MCF 10A (cell line): Measurements from ENCODE around the gene RHOA. TPM values are rescaled to one million over a fixed set of nuclear protein-coding genes. Genes with fewer than 3 reads are reported as not detected.
A peak's percentile ranks its signal among the peaks of the same experiment; 100 is the strongest.

ENCODE experiments used
- Bru-seq: library from RNA; stranded (reverse); fragments of 400-500 nt; gene quantifications from one replicate; lab custom pipeline; 2021; lab: Mats Ljungman, UMichigan
- BruChase-seq, 2 experiments: library from RNA; stranded (reverse); fragments of 400-500 nt; gene quantifications; one replicate each; lab custom pipeline; 2021; lab: Mats Ljungman, UMichigan
- BruUV-seq: library from RNA; stranded (reverse); fragments of 400-500 nt; replicated peaks from 2 replicates; lab custom pipeline; 2021; lab: Mats Ljungman, UMichigan
- CTCF ChIA-PET: fragments of 300-600 bp; sonication (Branson Sonifier 250); formaldehyde crosslinking; extraction: SDS; loops from one replicate; lab custom pipeline; 2021; ENCODE audit warnings: antibody characterized with exemption, inconsistent platforms; lab: Yijun Ruan, JAX
- POLR2A ChIA-PET: fragments of 300-600, 350-650 bp; sonication (Branson Sonifier 250); formaldehyde crosslinking; extraction: SDS; loops from one replicate; lab custom pipeline; 2020; ENCODE audit warnings: antibody characterized with exemption, inconsistent platforms; lab: Yijun Ruan, JAX
- DNase-seq: peaks from one replicate; pipeline ENCODE4 v3.0.0-alpha.2; 2018; ENCODE audit not compliant: unreplicated experiment
- H3K27ac Mint-ChIP-seq: one replicate; pipeline ENCODE4 v1.8.0; 2022; ENCODE audit warnings: mild to moderate bottlenecking, low read depth, mixed read lengths; ENCODE audit not compliant: unreplicated experiment
- H3K27me3 Mint-ChIP-seq: one replicate; pipeline ENCODE4 v1.8.0; 2022; ENCODE audit warnings: mixed read lengths; ENCODE audit not compliant: insufficient read depth, unreplicated experiment
- H3K36me3 Mint-ChIP-seq: one replicate; pipeline ENCODE4 v1.8.0; 2022; ENCODE audit warnings: mild to moderate bottlenecking, moderate library complexity, mixed read lengths; ENCODE audit not compliant: insufficient read depth, unreplicated experiment
- H3K4me1 Mint-ChIP-seq: one replicate; pipeline ENCODE4 v1.8.0; 2022; ENCODE audit warnings: mixed read lengths; ENCODE audit not compliant: insufficient read depth, unreplicated experiment
- H3K4me3 Mint-ChIP-seq: one replicate; pipeline ENCODE4 v1.8.0; 2022; ENCODE audit warnings: mild to moderate bottlenecking, moderate library complexity, mixed read lengths; ENCODE audit not compliant: unreplicated experiment
- H3K9me3 Mint-ChIP-seq: one replicate; pipeline ENCODE4 v1.8.0; 2022; ENCODE audit warnings: mixed read lengths; ENCODE audit not compliant: unreplicated experiment
- intact Hi-C: fragments of 100-400 bp; cut with micrococcal nuclease; formaldehyde crosslinking; loops from 2 replicates; pipeline ENCODE4 v1.14.1; 2022
- long read RNA-seq: library from polyadenylated mRNA; stranded (forward); transcript quantifications from one replicate; pipeline ENCODE4 v2.0.0, GENCODE V29; 2022
- total RNA-seq: library from RNA; stranded (reverse); gene quantifications from 2 replicates; pipeline ENCODE4 v1.2.3, GENCODE V29; 2022
- TF ChIP-seq, protein P1 (sequence below): fragments of 200-600 bp; IDR thresholded peaks from one replicate; pipeline ENCODE4 v1.8.0; 2022; ENCODE audit warnings: antibody characterized with exemption, mild to moderate bottlenecking; ENCODE audit not compliant: unreplicated experiment

RHOA gene
- total RNA-seq (273 and 298 TPM in 2 replicates), Bru-seq, nascent RNA (percentile 83 among the genes with signal in this experiment), BruChase-seq, experiment 1, labeled RNA remaining after a 6-hour chase (percentile 94 among the genes with signal in this experiment), BruChase-seq, experiment 2, labeled RNA remaining after a 2-hour chase (percentile 87 among the genes with signal in this experiment)
- long read RNA-seq, transcript RHOA-202 (5 exons, 2,031 nt): major isoform, 543 of 600 reads
- long read RNA-seq, transcript RHOA-203 (6 exons, 961 nt): minor isoform, 6 of 600 reads
- long read RNA-seq, partial matches to known transcripts: 29 of 600 reads
- long read RNA-seq, other reads (novel, unspliced or antisense): 21 of 600 reads

DNA sequence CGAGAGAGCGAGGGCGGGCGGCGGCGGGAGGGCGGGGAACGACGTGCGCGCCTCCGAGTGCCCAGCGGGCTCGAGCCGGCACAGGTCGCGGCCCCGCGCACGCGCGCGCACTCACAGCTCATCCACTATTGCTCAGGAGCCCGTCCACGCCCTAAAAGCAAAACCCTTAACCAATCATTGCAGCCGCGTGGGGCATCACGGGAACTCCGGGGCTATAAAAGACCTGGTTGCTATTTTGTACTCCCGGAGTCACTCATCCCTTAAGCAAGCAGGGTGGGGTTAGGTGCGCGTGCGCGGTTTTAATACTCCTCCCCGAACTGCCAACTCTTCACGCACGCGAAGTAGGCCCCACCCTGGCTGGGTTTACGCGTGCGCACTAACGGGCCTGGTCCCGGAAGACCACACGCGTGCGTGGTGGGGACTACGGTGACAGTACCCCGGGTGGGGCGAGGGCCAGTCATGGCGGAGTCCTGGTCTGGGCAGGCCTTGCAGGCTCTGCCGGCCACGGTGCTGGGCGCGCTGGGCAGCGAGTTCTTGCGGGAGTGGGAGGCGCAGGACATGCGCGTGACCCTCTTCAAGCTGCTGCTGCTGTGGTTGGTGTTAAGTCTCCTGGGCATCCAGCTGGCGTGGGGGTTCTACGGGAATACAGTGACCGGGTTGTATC is at the start of gene RHOA, which contains the start of gene TCTA:
Gene RHOA, minus strand, starts transcription at position 9 of the 664 bp plus-strand sequence. CDS start 36,387 bp downstream, outside the sequence.
Gene TCTA, plus strand, starts transcription at position 456 of the 664 bp plus-strand sequence. Its CDS starts 4 bp downstream, at position 460.
- peak; percentile 100 for DNase-seq
- Mint-ChIP-seq H3K4me3 (peak within 1 kb of the TSS; percentile 90), H3K9me3 (no peaks in the 10 kb centered on the region), H3K36me3 (peaks cover 23% of the 10 kb centered on the region), H3K27me3 (no peaks in the 10 kb centered on the region), H3K4me1 (peaks cover 32% of the 10 kb centered on the region), H3K27ac (peak within 1 kb of the TSS; percentile 94)
- intact Hi-C loops: loop anchor here (1.0 to 5.0 kb wide), 5 partner anchors 17 to 65 kb away; partner anchors contain the start of genes GPX1 and NICN1
- ChIA-PET CTCF (interaction anchor here (0.6 to 1.9 kb wide), 3 partner anchors 9 to 1889 kb away, joined by 3 to 6 read pairs (median 4); partner anchors contain the start of gene NICN1), POLR2A (interaction anchor here (0.6 to 3.2 kb wide), 29 partner anchors 9 to 564 kb away, joined by 3 to 49 read pairs (median 5); partner anchors contain the start of genes AMT, ARIH2, DAG1 and GPX1)
- TF ChIP-seq, protein P1, sequence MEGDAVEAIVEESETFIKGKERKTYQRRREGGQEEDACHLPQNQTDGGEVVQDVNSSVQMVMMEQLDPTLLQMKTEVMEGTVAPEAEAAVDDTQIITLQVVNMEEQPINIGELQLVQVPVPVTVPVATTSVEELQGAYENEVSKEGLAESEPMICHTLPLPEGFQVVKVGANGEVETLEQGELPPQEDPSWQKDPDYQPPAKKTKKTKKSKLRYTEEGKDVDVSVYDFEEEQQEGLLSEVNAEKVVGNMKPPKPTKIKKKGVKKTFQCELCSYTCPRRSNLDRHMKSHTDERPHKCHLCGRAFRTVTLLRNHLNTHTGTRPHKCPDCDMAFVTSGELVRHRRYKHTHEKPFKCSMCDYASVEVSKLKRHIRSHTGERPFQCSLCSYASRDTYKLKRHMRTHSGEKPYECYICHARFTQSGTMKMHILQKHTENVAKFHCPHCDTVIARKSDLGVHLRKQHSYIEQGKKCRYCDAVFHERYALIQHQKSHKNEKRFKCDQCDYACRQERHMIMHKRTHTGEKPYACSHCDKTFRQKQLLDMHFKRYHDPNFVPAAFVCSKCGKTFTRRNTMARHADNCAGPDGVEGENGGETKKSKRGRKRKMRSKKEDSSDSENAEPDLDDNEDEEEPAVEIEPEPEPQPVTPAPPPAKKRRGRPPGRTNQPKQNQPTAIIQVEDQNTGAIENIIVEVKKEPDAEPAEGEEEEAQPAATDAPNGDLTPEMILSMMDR: no peak
- TSS peak; percentile 73 for BruUV-seq

DNA sequence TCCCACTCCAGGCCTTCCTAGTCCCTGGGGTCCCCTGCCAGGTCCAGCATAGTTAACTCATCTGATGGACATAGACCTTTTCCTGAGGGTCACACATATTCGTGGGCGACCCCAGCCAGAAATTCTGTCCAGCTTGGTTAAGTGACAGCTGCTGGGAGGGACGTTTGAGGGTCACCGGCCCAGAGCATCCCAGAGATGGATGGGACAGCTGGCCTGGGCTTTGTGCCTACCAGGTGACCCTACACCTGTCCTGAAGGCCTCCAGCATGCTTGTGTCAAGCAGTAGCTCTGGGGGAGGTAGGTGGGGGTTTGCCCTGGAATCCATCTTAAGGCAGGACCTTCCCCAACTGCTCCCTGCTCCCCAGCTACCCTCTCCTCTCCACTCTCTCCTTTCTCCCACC is 49.2 kb upstream of the RHOA start:
- H3K9me3 Mint-ChIP-seq: no peaks in the 10 kb centered on the region
- H3K27me3 Mint-ChIP-seq: no peaks in the 10 kb centered on the region
- ChIA-PET POLR2A (interaction anchor here (0.7 to 4.5 kb wide), 3 partner anchors 9 to 464 kb away, joined by 3 to 28 read pairs (median 3); partner anchors contain the start of genes DAG1 and NDUFAF3), CTCF (interaction anchor here (1.4 to 2.3 kb wide), 2 partner anchors 11 to 211 kb away, joined by 4 to 16 read pairs; no protein-coding TSS in a partner anchor)
- DNase-seq: no peak
- H3K27ac Mint-ChIP-seq: peak overlapping the region; percentile 67
- H3K4me1 Mint-ChIP-seq: peaks cover 18% of the 10 kb centered on the region
- intact Hi-C loops: no loop called here
- no peak overlapping the region for H3K4me3 Mint-ChIP-seq
- BruUV-seq: no TSS peak
- TF ChIP-seq, protein P1: no peak
- H3K36me3 Mint-ChIP-seq: no peaks in the 10 kb centered on the region

DNA sequence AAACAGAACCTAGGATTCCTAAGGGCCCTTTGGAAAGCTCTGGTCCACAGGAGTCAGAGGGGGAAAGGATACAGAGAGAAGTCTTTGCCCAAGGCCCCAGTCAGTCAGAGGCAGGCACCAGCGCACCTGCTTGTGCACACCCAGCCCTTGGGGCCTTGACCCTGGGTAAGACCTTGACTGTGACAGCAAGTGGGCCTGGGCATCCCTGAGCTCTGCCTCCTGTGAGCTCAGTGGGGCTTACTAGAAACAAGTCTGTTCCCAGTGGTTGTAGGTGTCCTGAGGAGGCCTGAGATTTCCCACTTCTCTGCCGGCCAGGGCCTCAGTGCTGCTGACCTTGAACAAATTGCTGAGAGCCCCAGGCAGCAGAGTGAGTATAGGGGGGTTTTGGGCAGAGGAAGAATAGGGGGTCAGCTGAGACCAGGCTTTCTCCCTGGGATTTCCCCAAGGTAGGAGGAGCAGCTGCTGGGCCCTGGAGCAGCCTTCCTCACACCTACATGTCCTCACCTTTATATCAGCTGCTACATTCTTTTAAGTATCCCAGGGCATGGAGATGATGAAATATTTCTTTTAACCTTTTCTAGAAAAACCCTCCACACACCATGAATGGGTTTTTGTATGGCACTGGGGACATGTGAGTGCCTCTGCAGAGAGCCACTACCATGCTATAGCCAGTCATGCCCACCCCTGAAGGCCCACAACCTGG is 48.6 kb upstream of the RHOA start:
- TF ChIP-seq, protein P1: no peak
- CTCF ChIA-PET: interaction anchor here (1.4 to 2.3 kb wide), 2 partner anchors 11 to 211 kb away, joined by 4 to 16 read pairs; no protein-coding TSS in a partner anchor
- Mint-ChIP-seq H3K4me3 (no peak overlapping the region), H3K4me1 (peaks cover 22% of the 10 kb centered on the region), H3K9me3 (no peaks in the 10 kb centered on the region), H3K27me3 (no peaks in the 10 kb centered on the region), H3K27ac (no peak overlapping the region), H3K36me3 (no peaks in the 10 kb centered on the region)
- BruUV-seq: no TSS peak
- intact Hi-C loops: no loop called here
- DNase-seq: no peak
- POLR2A ChIA-PET: interaction anchor here (0.7 to 4.5 kb wide), 5 partner anchors 10 to 438 kb away, joined by 3 to 28 read pairs (median 3); partner anchors contain the start of genes DAG1 and NDUFAF3
